ENCODE results near the gene FAT4.

FAT4 gene

DNA sequence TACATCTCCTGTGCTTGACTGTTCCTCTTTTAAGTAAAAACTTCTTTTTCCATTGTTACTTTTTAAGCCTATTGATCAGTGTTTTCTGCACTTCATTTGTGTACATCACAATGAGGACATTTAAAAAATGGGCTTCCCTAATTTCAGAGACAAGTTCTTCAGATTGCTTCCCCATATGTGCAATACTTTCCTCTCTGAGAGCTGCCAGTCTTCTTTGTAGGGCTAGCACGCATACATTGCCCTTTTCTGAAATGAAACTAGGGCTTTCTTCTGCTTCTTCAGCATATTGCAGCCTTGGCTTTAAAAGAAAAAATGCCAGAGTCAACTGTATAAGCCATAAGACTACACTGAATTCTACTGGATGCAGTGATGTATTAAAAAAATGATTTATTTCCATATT, 37.8 kb downstream of the FAT4 start:
- TF ChIP-seq, protein P1, sequence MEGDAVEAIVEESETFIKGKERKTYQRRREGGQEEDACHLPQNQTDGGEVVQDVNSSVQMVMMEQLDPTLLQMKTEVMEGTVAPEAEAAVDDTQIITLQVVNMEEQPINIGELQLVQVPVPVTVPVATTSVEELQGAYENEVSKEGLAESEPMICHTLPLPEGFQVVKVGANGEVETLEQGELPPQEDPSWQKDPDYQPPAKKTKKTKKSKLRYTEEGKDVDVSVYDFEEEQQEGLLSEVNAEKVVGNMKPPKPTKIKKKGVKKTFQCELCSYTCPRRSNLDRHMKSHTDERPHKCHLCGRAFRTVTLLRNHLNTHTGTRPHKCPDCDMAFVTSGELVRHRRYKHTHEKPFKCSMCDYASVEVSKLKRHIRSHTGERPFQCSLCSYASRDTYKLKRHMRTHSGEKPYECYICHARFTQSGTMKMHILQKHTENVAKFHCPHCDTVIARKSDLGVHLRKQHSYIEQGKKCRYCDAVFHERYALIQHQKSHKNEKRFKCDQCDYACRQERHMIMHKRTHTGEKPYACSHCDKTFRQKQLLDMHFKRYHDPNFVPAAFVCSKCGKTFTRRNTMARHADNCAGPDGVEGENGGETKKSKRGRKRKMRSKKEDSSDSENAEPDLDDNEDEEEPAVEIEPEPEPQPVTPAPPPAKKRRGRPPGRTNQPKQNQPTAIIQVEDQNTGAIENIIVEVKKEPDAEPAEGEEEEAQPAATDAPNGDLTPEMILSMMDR (IDR thresholded peaks at IDR 0.05; ENCODE audit: low read depth, low read length): no peak
- DNase-seq (ENCODE audit: low read depth in 2 of 2): no peak
- no peak overlapping the region for H3K4me3 ChIP-seq (replicated peaks in 1 of 2; ENCODE audit: low read depth in 2 of 2, low read length in 2 of 2)

DNA sequence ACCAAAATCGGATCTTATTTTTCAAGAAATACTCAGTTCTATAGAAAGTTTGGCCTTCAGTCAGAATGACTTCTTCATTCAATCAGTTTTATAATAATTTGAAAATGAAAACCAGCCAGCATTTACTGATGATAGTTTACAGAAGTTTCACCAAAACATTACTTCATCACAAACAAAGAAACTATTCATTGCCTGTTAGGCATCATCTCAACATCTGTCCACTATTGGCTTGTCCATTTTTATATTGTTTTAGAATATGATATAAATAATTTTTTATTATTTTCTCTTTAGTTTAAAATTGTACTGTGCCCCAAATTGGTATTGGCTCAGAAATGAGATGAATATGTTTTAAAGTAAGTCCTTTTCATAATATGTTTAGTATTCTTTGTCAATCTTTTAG, 38.4 kb downstream of the FAT4 start:
- TF ChIP-seq, protein P1 (IDR thresholded peaks at IDR 0.05; ENCODE audit: low read depth, low read length): no peak
- no peak for DNase-seq (ENCODE audit: low read depth in 2 of 2)
- H3K4me3 ChIP-seq (replicated peaks in 1 of 2; ENCODE audit: low read depth in 2 of 2, low read length in 2 of 2): no peak overlapping the region

DNA sequence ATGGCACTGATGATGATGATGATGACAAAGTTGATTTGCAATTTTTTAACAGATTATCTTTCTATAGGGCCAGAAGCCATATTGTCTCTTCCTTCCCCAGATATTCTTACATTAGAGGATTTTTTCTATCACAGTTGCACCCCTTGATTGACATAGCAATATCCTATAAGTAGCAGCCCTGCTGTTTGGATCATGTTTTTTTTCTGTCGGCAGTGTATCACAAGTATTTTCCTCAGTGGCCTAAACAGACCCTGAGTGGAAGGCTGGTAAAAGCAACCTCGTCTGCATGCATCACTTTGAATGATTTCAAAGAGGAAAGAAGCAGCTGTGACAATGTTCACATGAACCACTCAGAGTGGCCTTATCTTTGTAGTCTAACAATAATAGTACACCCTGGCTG, 41.0 kb downstream of the FAT4 start:
- no peak overlapping the region for H3K4me3 ChIP-seq (replicated peaks in 1 of 2; ENCODE audit: low read depth in 2 of 2, low read length in 2 of 2)
- no peak for DNase-seq (ENCODE audit: low read depth in 2 of 2)
- TF ChIP-seq, protein P1 (IDR thresholded peaks at IDR 0.05; ENCODE audit: low read depth, low read length): no peak

DNA sequence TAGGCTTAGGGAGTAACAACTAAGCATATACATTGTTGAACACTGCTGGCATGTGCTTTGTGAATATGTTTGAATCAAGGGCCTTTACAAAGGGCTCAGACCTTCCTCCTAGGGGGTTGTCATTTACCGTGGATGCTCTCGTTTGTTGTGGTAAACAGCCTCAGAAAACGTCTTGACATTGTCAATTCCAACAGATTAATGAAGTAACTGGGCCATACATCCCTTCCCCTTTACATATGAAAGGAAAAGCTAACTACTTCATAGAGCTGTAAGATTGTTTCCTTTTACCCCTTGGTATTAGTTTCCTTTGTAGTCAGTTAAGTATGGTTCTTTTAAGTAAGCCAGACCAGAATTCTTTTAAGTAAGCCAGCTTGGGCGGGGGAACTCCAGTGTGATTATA, 42.9 kb downstream of the FAT4 start:
- TF ChIP-seq, protein P1 (IDR thresholded peaks at IDR 0.05; ENCODE audit: low read depth, low read length): no peak
- no peak for DNase-seq (ENCODE audit: low read depth in 2 of 2)
- no peak overlapping the region for H3K4me3 ChIP-seq (replicated peaks in 1 of 2; ENCODE audit: low read depth in 2 of 2, low read length in 2 of 2)

DNA sequence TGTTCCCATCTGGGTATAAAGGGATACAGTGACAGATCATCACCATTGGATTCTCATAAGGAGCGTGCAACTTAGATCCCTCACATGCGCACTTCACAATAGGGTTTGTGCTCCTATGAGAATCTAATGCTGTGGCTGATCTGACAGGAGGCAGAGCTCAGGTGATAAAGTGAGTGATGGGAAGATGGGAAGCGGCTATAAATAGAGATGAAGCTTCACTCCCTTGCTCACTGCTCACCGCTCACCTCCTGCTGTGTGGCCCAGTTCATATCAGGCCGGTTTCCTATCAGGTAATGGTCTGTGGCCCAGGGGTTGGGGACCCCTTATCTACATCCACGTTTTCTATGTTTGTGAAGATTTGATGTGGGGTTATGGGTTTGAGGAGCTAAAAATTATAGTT, 43.7 kb downstream of the FAT4 start:
- H3K4me3 ChIP-seq (replicated peaks in 1 of 2; ENCODE audit: low read depth in 2 of 2, low read length in 2 of 2): no peak overlapping the region
- TF ChIP-seq, protein P1 (IDR thresholded peaks at IDR 0.05; ENCODE audit: low read depth, low read length): no peak
- no peak for DNase-seq (ENCODE audit: low read depth in 2 of 2)

DNA sequence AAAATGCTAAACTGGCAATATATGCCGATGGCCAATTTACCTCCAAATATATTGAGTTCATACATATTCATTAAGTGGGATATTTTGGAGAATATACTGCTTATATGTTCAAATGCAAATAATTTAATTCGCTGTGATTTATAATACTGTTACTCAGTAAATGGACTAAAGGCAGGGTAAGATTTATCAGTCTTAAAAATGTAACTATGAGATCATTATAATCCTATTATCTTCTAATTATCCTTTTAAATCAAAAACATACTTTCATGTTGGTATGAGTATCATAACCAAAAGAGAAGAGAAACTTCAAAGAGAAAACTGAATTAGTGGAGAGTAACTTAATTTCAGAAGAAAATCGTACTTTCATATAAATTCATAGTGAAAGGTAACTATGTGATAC, 44.6 kb downstream of the FAT4 start:
- TF ChIP-seq, protein P1 (IDR thresholded peaks at IDR 0.05; ENCODE audit: low read depth, low read length): no peak
- no peak for DNase-seq (ENCODE audit: low read depth in 2 of 2)
- no peak overlapping the region for H3K4me3 ChIP-seq (replicated peaks in 1 of 2; ENCODE audit: low read depth in 2 of 2, low read length in 2 of 2)

DNA sequence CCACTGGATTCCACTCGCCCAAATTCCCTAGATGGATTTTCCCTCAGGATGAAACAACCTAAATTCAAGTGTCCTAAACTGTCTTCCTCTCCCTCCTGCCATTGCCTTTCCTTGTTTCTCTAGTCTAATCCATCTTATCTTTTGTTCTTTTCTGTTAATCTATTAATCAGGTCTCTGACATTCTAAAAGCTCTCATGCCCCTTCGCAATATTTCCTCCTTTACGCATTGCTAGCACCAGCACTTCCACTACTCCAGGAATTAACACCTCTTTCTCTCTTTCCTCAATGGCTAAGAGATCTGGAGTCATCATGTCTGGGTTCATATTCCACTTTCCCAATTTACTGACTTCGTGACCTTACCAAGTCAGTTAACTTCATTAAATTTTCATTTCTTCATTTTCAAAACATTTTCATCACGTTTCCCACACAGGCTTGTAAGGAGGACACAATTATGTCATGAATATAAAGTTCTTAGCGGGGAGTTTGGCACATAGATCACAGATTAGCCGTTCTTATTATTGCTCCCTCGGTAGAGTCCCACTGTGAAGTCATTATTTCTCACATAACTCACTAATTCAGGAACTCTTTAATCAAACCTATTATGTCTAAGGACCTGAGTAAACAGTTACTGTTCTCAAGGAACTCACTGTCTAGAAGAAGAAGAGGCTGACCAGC, 45.3 kb downstream of the FAT4 start:
- TF ChIP-seq, protein P1 (IDR thresholded peaks at IDR 0.05; ENCODE audit: low read depth, low read length): no peak
- no peak for DNase-seq (ENCODE audit: low read depth in 2 of 2)
- H3K4me3 ChIP-seq (replicated peaks in 1 of 2; ENCODE audit: low read depth in 2 of 2, low read length in 2 of 2): no peak overlapping the region
